ENCODE results near the gene EEIG1. TPM values are rescaled to one million over a fixed set of nuclear protein-coding genes. Genes with fewer than 3 reads are reported as not detected.
A peak's percentile ranks its signal among the peaks of the same experiment; 100 is the strongest.

EEIG1 gene
- total and polyA plus RNA-seq, 9 of the 15 experiments (the other 6 are each of a cell fraction or from before 2014, with no cell fraction given): 0.17 to 16.7 (median 3.6) TPM

DNA sequence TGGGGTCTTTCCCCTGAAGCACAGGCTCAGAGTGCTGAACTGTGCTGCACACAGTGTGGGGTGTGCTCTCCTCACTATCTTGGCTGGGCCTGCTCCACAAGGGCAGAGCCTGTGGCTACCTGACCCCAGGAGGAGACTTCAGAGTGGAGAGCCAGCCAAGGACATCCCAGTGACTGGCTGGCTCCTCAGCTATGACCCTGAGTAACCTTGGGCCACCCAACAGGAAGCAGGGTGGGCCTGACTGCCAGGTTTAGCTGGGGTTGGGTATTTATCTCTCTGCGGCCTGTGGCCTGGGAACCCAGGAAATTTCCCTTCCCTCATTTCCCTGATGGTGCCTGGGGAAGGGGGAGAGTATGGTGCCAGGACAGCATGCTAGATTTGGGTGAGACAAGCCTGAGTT is 2.1 kb upstream of the EEIG1 start:
- Histone ChIP-seq H3K4me2 (ENCODE audit: insufficient read depth, low read length) (no peak overlapping the region; the same call in 1 of the 2 replicates), H3K27me3 (ENCODE audit: control insufficient read depth in 2 of 2, insufficient read depth in 2 of 2, low read length in 2 of 2) (no peaks in the 10 kb centered on the region), H4K20me1 (replicated peaks; ENCODE audit: control insufficient read depth, insufficient read depth, low read length) (peaks cover 16% of the 10 kb centered on the region), H3K27ac (ENCODE audit: extremely low read depth, low read depth, low read length) (peak overlapping the region; percentile 34; the same call in 2 of the 3 replicates), H3K9me3 (replicated peaks; ENCODE audit: control insufficient read depth, insufficient read depth, low read depth, low read length) (no peaks in the 10 kb centered on the region), H2AFZ (ENCODE audit: low read depth, low read length) (peak overlapping the region; percentile 56), H3K4me3 (no peak overlapping the region), H3K9ac (ENCODE audit: insufficient read depth in 1 of 2, low read depth in 2 of 2, low read length in 2 of 2) (peak overlapping the region; percentile 14 to 78; a peak in 3 of 4 replicates), H3K9me1 (ENCODE audit: control insufficient read depth, insufficient read depth, low read length) (no peaks in the 10 kb centered on the region), H3K36me3 (ENCODE audit: control insufficient read depth, insufficient read depth, low read length) (no peaks in the 10 kb centered on the region), H3K79me2 (ENCODE audit: control insufficient read depth, insufficient read depth, low read length) (peaks cover 24% of the 10 kb centered on the region), H3K4me1 (replicated peaks in 1 of 2; ENCODE audit: control insufficient read depth in 2 of 2, insufficient read depth in 2 of 2, low read length in 2 of 2) (peaks cover 35 to 56% of the 10 kb centered on the region in 2 experiments)
- ATAC-seq: no peak
- FAIRE-seq: peak; percentile 73
- POLR2A ChIA-PET: interaction anchor here (0.6 to 3.6 kb wide), 3 partner anchors 8 to 67 kb away, joined by 3 to 15 read pairs (median 3); no protein-coding TSS in a partner anchor
- DNase-seq (ENCODE audit: extremely low read depth in 1 of 4, low spot score in 3 of 4): no peak
- in situ Hi-C loops (cut with MboI) (no loop called here), intact Hi-C loops (cut with micrococcal nuclease) (no loop called here)
- TF ChIP-seq ESRRA (IDR thresholded peaks at IDR 0.05; ENCODE audit: borderline replicate concordance, low read depth): peak; percentile 72; the same call in 1 of the 2 replicates
- TF ChIP-seq GTF2F1 (IDR thresholded peaks at IDR 0.05; ENCODE audit: low read depth, low read length): no peak
- TF ChIP-seq ZFX (CRISPR knock-in tag; IDR thresholded peaks at IDR 0.05): peak; percentile 28; the same call in 1 of the 2 replicates
- no peak for TF ChIP-seq EP400 (IDR thresholded peaks at IDR 0.05)
- CTCF ChIA-PET (ENCODE audit: low intra/inter-chr PET ratio): no interaction called here
- WGBS (ENCODE audit: insufficient coverage, low coverage, missing lambda C conversion rate): 75% methylated on average over 1 of the region's 1 CpG
- BruUV-seq (replicated peaks): no TSS peak

DNA sequence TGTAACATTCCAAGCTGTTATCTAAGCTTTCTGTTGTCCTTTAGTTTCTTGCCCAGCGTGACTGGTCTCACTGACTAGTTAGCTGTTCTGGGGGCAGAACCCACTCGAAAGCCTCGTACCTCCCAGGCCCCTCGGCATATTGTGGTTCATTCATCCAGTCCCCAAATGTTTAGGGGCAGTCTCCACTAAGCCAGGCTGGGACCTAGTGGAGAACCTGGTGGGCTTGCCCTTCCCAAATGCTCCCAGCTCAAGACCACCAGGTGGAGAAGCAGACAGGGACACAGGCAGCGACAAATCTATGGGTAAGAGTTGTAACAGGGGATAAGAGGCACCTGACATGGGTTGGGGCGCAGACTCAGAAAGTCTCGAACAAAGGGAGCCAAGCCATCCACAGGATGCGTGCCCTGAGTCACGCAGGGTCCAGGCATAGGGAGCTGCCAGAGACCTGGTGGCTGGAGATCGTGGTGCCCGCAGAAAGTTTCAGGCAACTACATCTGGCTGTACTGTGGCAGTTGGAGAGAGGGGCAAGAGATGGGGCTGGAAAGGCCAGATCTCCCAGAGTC is 851 bp upstream of the EEIG1 start:
- H3K36me3 ChIP-seq (ENCODE audit: control insufficient read depth, insufficient read depth, low read length): no peaks in the 10 kb centered on the region
- BruUV-seq (replicated peaks): no TSS peak
- peak overlapping the region; percentile 90 to 95 for H3K9ac ChIP-seq (ENCODE audit: insufficient read depth in 1 of 2, low read depth in 2 of 2, low read length in 2 of 2)
- H3K4me1 ChIP-seq (replicated peaks in 1 of 2; ENCODE audit: control insufficient read depth in 2 of 2, insufficient read depth in 2 of 2, low read length in 2 of 2): peaks cover 44 to 61% of the 10 kb centered on the region in 2 experiments
- no peak for ATAC-seq
- H2AFZ ChIP-seq (ENCODE audit: low read depth, low read length): peak overlapping the region; percentile 92
- peaks cover 37% of the 10 kb centered on the region for H3K79me2 ChIP-seq (ENCODE audit: control insufficient read depth, insufficient read depth, low read length)
- H3K9me1 ChIP-seq (ENCODE audit: control insufficient read depth, insufficient read depth, low read length): no peaks in the 10 kb centered on the region
- ChIA-PET CTCF (ENCODE audit: low intra/inter-chr PET ratio) (interaction anchor here (1.0 kb wide), 1 partner anchor 53 kb away, joined by 5 read pairs; no protein-coding TSS in a partner anchor), POLR2A (interaction anchor here (0.5 to 3.6 kb wide), 12 partner anchors 8 to 612 kb away, joined by 3 to 15 read pairs (median 3); partner anchors contain the start of gene NAIF1)
- no peaks in the 10 kb centered on the region for H3K27me3 ChIP-seq (ENCODE audit: control insufficient read depth in 2 of 2, insufficient read depth in 2 of 2, low read length in 2 of 2)
- intact Hi-C loops (cut with micrococcal nuclease): no loop called here
- H3K4me3 ChIP-seq: peak overlapping the region; percentile 73
- in situ Hi-C loops (cut with MboI): no loop called here
- H3K9me3 ChIP-seq (replicated peaks; ENCODE audit: control insufficient read depth, insufficient read depth, low read depth, low read length): no peaks in the 10 kb centered on the region
- WGBS (ENCODE audit: insufficient coverage, low coverage, missing lambda C conversion rate): 55% methylated on average over 11 of the region's 11 CpGs
- no peak for DNase-seq (ENCODE audit: extremely low read depth in 1 of 4, low spot score in 3 of 4)
- H3K4me2 ChIP-seq (ENCODE audit: insufficient read depth, low read length): peak overlapping the region; percentile 90
- peak overlapping the region; percentile 86 for H3K27ac ChIP-seq (ENCODE audit: extremely low read depth, low read depth, low read length)
- peaks cover 29% of the 10 kb centered on the region for H4K20me1 ChIP-seq (replicated peaks; ENCODE audit: control insufficient read depth, insufficient read depth, low read length)
- peak; percentile 77 for FAIRE-seq
- TF ChIP-seq FOXP1 (CRISPR knock-in tag; IDR thresholded peaks at IDR 0.05) (peak; percentile 73; the same call in 1 of the 2 replicates), FOXA3 (CRISPR knock-in tag; conservative IDR thresholded peaks at IDR 0.05 in 1 of 2, IDR thresholded peaks at IDR 0.05 in 1 of 2) (0 out of 4 replicates have a peak, but pooled peaks of 1 of the 2 experiments have one; percentile 28), FOXJ2 (tag; IDR thresholded peaks at IDR 0.05) (no peak), ERF (CRISPR knock-in tag; IDR thresholded peaks at IDR 0.05) (no peak), MAX (CRISPR knock-in tag; IDR thresholded peaks at IDR 0.05) (0 out of 2 replicates have a peak, but pooled peaks have one; percentile 21), RCOR1 (IDR thresholded peaks at IDR 0.05; ENCODE audit: borderline replicate concordance in 1 of 2, low read depth in 2 of 2, low read length in 2 of 2) (no peak), BRCA1 (IDR thresholded peaks at IDR 0.05) (no peak), BRCA1 (CRISPR knock-in tag; IDR thresholded peaks at IDR 0.05) (no peak), TCF7 (IDR thresholded peaks at IDR 0.05; ENCODE audit: borderline replicate concordance) (no peak), HDAC3 (IDR thresholded peaks at IDR 0.05; ENCODE audit: borderline replicate concordance, partially characterized antibody) (no peak)
- TF ChIP-seq, protein P1, sequence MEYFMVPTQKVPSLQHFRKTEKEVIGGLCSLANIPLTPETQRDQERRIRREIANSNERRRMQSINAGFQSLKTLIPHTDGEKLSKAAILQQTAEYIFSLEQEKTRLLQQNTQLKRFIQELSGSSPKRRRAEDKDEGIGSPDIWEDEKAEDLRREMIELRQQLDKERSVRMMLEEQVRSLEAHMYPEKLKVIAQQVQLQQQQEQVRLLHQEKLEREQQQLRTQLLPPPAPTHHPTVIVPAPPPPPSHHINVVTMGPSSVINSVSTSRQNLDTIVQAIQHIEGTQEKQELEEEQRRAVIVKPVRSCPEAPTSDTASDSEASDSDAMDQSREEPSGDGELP (CRISPR knock-in tag; IDR thresholded peaks at IDR 0.05; ENCODE audit: borderline replicate concordance): 0 out of 2 replicates have a peak, but pooled peaks have one; percentile 11

Measured in K562 (cell line).